Measurements from ENCODE around the gene C19orf85. TPM values are rescaled to one million over a fixed set of nuclear protein-coding genes. Genes with fewer than 3 reads are reported as not detected.

C19orf85 gene
- not detected for total RNA-seq

DNA sequence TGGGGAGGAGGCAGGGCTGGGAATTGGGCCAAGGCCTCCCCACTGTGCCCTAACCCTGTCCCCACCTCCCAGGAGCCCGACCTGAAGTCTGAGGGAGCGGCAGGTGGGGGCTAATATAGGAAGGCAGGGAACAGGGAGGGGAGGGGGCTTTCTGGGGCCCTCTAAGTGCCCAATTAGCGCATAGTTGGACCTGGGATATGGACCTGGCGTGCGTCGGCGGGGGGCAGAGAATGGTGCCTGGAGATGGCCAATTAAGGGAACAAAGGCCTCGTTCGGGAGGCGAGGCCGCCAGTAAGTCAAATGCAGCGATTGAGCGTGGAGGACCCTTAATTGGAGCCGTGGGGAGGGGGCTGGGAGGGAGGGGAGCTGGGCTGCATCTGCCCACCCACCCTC lies at the start of gene C19orf85:
Gene C19orf85, minus strand, starts transcription at position 90 of the 393 bp plus-strand sequence. CDS start 197 bp downstream, outside the sequence.
- intact Hi-C loops (cut with DNase I): loop anchor here (5.0 kb wide), 1 partner anchor 38 kb away; no protein-coding TSS in a partner anchor
- no peaks in the 10 kb centered on the region for H3K27me3 ChIP-seq

GRCh38 chr19:55508120-55508519 lies 43.6 kb upstream of the C19orf85 start:
- Histone ChIP-seq H3K4me3 (no peak overlapping the region), H3K27ac (no peak overlapping the region), H3K27me3 (no peaks in the 10 kb centered on the region), H3K36me3 (no peaks in the 10 kb centered on the region), H3K9me3 (no peaks in the 10 kb centered on the region), H3K4me1 (peaks cover 10% of the 10 kb centered on the region)
- no peak for DNase-seq (ENCODE audit: extremely low spot score in 2 of 2)
- TF ChIP-seq CTCF (IDR thresholded peaks at IDR 0.05) (no peak), POLR2AphosphoS5 (IDR thresholded peaks at IDR 0.05; ENCODE audit: insufficient read depth in 1 of 2, low read depth in 1 of 2) (no peak)
- intact Hi-C loops (cut with DNase I): loop anchor here (10.0 kb wide), 2 partner anchors 203 to 363 kb away; partner anchors contain the start of gene TNNT1

More for the DNA sequence above, at the start of gene C19orf85:
- Histone ChIP-seq H3K9me3 (no peaks in the 10 kb centered on the region), H3K27ac (no peak within 1 kb of the TSS), H3K36me3 (no peaks in the 10 kb centered on the region), H3K4me1 (peaks cover 33% of the 10 kb centered on the region), H3K4me3 (no peak within 1 kb of the TSS)
- no peak for DNase-seq (ENCODE audit: extremely low spot score in 2 of 2)
- TF ChIP-seq CTCF (IDR thresholded peaks at IDR 0.05): no peak
- no peak for TF ChIP-seq POLR2A (IDR thresholded peaks at IDR 0.05)

DNA sequence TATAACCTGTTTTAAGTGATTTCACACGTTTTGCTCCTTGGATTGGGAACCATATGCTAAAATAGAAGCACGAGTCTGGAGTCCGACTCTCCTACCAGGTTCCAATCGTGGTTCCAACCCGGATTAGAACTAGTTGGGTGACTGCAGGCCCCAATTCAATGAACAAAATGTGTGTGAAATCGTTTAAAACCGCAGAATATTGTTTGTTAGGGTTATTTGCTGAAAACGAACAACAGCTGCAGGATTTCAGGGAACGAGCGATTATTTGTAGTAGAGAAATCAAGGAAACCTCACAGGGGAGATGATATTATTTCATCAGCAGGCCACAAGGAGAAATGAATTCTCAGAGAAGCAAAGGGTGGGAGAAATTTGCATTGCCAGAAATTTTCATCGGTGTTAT lies 40.4 kb upstream of the C19orf85 start:
- H3K4me3 ChIP-seq: no peak overlapping the region
- H3K27ac ChIP-seq: no peak overlapping the region
- DNase-seq (ENCODE audit: extremely low spot score in 2 of 2): no peak
- H3K4me1 ChIP-seq: peaks cover 10% of the 10 kb centered on the region
- no peaks in the 10 kb centered on the region for H3K9me3 ChIP-seq
- H3K36me3 ChIP-seq: peaks cover 0 to 5% of the 10 kb centered on the region in 2 donors
- intact Hi-C loops (cut with DNase I): loop anchor here (5.0 to 10.0 kb wide), 3 partner anchors 38 to 360 kb away; partner anchors contain the start of gene TNNT1
- H3K27me3 ChIP-seq: no peaks in the 10 kb centered on the region
- TF ChIP-seq POLR2AphosphoS5 (IDR thresholded peaks at IDR 0.05; ENCODE audit: insufficient read depth in 1 of 2, low read depth in 1 of 2) (no peak), CTCF (IDR thresholded peaks at IDR 0.05) (no peak), POLR2A (IDR thresholded peaks at IDR 0.05) (no peak)

DNA sequence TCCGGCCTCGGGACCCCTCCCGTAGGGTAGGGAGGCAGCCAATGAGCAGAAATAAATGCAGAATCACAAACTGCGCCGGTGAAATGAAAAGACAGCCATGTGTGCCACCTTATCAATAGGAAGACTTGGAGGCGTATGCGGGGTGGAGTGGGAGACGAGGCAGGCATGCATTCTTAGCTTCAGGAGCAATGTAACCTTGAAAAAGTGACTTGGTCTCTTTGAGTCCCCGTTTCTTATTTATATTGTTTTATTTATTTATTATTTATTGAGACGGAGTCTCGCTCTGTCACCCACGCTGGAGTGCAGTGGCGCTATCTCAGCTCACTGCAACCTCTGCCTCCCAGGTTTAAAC lies 39.7 kb upstream of the C19orf85 start:
- no peaks in the 10 kb centered on the region for H3K27me3 ChIP-seq
- peaks cover 10% of the 10 kb centered on the region for H3K4me1 ChIP-seq
- DNase-seq (ENCODE audit: extremely low spot score in 2 of 2): no peak
- intact Hi-C loops (cut with DNase I): loop anchor here (5.0 to 10.0 kb wide), 3 partner anchors 37 to 359 kb away; partner anchors contain the start of gene TNNT1
- H3K36me3 ChIP-seq: peaks cover 0 to 9% of the 10 kb centered on the region in 2 donors
- TF ChIP-seq CTCF (IDR thresholded peaks at IDR 0.05) (no peak), POLR2AphosphoS5 (IDR thresholded peaks at IDR 0.05; ENCODE audit: insufficient read depth in 1 of 2, low read depth in 1 of 2) (no peak), POLR2A (IDR thresholded peaks at IDR 0.05) (no peak)
- H3K9me3 ChIP-seq: no peaks in the 10 kb centered on the region
- H3K27ac ChIP-seq: no peak overlapping the region
- peak overlapping the region; percentile 38 to 60 for H3K4me3 ChIP-seq

DNA sequence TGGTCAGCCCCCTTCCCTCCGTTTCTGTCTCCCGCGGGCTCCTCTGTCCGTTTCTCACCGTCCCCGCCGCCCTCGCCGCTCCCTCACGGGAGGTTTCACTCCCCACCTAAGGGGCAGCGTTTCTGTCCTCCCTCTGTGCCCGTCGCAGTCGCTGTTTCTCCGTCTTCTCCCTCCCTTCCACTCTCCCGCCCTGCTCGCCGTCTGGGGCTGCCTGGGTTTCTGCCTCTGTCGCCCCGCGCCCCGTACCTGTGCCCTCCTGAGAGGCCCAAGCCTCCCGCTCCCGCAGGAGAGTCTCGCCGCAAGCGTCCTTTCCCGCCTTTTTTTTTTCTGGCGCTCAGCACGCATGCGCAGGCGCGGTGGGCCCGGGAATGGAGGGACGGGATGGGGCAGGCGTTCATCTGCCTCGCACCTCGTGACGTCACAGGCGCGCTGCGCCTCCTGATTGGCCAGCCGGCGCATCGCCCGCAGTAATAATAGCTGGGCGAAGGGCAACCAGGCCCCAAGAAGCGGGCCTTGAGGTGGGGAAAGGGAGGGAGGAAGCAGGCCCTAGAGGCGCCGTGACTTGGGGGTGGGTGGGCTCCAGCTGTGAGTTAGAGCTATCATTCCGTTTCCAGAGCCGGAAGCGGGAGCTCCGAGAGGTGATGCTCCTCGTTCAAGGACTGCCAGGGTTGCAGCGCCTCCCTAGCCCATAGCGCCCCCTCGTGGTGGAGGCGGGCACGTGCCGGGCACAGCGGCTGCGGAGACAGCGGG lies 39.1 kb upstream of the C19orf85 start:
- intact Hi-C loops (cut with DNase I): loop anchor here (5.0 to 10.0 kb wide), 3 partner anchors 36 to 359 kb away; partner anchors contain the start of gene TNNT1
- Histone ChIP-seq H3K36me3 (peaks cover 0 to 9% of the 10 kb centered on the region in 2 donors), H3K4me3 (peak overlapping the region; percentile 38 to 60), H3K9me3 (no peaks in the 10 kb centered on the region), H3K27me3 (no peaks in the 10 kb centered on the region), H3K4me1 (peaks cover 10% of the 10 kb centered on the region), H3K27ac (peak overlapping the region; percentile 54)
- DNase-seq (ENCODE audit: extremely low spot score in 2 of 2): no peak
- TF ChIP-seq CTCF (IDR thresholded peaks at IDR 0.05) (peak; percentile 96 to 98 (median 97)), POLR2A (IDR thresholded peaks at IDR 0.05) (no peak), POLR2AphosphoS5 (IDR thresholded peaks at IDR 0.05; ENCODE audit: insufficient read depth in 1 of 2, low read depth in 1 of 2) (peak; percentile 65 to 84)
